Measurements from ENCODE around the gene CC2D1A.

DNA sequence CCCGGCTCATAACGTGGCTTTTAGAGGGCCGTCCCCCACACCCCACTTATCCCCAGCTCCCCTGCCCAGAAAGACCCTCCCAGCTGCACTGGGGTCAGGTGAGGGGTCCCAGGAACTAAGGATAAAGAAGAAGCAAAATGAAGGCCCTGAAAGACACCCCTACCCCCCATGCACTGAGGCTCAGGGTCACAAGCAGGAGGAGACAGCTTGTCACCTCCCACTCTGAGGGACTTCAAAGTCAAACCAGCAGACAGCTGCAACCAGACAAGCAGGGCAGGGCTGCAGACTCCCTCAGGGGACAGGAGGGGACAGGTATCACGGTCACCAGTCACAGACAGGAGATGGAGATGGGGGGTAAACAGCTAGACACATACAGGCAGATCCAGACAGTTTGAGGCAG lies 35.1 kb upstream of the CC2D1A start:
- TF ChIP-seq, protein P1, sequence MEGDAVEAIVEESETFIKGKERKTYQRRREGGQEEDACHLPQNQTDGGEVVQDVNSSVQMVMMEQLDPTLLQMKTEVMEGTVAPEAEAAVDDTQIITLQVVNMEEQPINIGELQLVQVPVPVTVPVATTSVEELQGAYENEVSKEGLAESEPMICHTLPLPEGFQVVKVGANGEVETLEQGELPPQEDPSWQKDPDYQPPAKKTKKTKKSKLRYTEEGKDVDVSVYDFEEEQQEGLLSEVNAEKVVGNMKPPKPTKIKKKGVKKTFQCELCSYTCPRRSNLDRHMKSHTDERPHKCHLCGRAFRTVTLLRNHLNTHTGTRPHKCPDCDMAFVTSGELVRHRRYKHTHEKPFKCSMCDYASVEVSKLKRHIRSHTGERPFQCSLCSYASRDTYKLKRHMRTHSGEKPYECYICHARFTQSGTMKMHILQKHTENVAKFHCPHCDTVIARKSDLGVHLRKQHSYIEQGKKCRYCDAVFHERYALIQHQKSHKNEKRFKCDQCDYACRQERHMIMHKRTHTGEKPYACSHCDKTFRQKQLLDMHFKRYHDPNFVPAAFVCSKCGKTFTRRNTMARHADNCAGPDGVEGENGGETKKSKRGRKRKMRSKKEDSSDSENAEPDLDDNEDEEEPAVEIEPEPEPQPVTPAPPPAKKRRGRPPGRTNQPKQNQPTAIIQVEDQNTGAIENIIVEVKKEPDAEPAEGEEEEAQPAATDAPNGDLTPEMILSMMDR (conservative IDR thresholded peaks at IDR 0.05; ENCODE audit: low read depth in 2 of 2) = no peak
- TF ChIP-seq POLR2AphosphoS5 (IDR thresholded peaks at IDR 0.05; ENCODE audit: low read depth) = no peak
- no peak for TF ChIP-seq EZH2 (IDR thresholded peaks at IDR 0.05; ENCODE audit: low read depth, unreplicated experiment)
- no peak for TF ChIP-seq JUNB (IDR thresholded peaks at IDR 0.05; ENCODE audit: unreplicated experiment)
- TF ChIP-seq ZNF114 (CRISPR knock-in tag; IDR thresholded peaks at IDR 0.05) = no peak
- TF ChIP-seq CREB1 (CRISPR knock-in tag; IDR thresholded peaks at IDR 0.05; ENCODE audit: low read depth) = no peak
- TF ChIP-seq, protein P2, sequence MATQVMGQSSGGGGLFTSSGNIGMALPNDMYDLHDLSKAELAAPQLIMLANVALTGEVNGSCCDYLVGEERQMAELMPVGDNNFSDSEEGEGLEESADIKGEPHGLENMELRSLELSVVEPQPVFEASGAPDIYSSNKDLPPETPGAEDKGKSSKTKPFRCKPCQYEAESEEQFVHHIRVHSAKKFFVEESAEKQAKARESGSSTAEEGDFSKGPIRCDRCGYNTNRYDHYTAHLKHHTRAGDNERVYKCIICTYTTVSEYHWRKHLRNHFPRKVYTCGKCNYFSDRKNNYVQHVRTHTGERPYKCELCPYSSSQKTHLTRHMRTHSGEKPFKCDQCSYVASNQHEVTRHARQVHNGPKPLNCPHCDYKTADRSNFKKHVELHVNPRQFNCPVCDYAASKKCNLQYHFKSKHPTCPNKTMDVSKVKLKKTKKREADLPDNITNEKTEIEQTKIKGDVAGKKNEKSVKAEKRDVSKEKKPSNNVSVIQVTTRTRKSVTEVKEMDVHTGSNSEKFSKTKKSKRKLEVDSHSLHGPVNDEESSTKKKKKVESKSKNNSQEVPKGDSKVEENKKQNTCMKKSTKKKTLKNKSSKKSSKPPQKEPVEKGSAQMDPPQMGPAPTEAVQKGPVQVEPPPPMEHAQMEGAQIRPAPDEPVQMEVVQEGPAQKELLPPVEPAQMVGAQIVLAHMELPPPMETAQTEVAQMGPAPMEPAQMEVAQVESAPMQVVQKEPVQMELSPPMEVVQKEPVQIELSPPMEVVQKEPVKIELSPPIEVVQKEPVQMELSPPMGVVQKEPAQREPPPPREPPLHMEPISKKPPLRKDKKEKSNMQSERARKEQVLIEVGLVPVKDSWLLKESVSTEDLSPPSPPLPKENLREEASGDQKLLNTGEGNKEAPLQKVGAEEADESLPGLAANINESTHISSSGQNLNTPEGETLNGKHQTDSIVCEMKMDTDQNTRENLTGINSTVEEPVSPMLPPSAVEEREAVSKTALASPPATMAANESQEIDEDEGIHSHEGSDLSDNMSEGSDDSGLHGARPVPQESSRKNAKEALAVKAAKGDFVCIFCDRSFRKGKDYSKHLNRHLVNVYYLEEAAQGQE (IDR thresholded peaks at IDR 0.05; ENCODE audit: unreplicated experiment) = no peak
- no peak for TF ChIP-seq EZH2phosphoT487 (IDR thresholded peaks at IDR 0.05; ENCODE audit: unreplicated experiment)
